ENCODE measurements around the gene PLPP3.

Gene PLPP3

GRCh38 chr1:56586502-56586901 lies 7.1 kb upstream of the PLPP3 start:
- H3K4me3 ChIP-seq (ENCODE audit: low read length): no peak overlapping the region
- H3K4me1 ChIP-seq (ENCODE audit: insufficient read depth, low read length): no peaks in the 10 kb centered on the region
- H3K27me3 ChIP-seq (ENCODE audit: insufficient read depth, low read length): no peaks in the 10 kb centered on the region
- H2AFZ ChIP-seq (ENCODE audit: low read depth, low read length): no peak overlapping the region
- no peaks in the 10 kb centered on the region for H3K36me3 ChIP-seq (ENCODE audit: insufficient read depth, low read length)
- H3K9me3 ChIP-seq (ENCODE audit: low read length): no peaks in the 10 kb centered on the region

- Histone ChIP-seq H3K4me1 (ENCODE audit: insufficient read depth, low read length) (no peaks in the 10 kb centered on the region), H3K36me3 (ENCODE audit: insufficient read depth, low read length) (no peaks in the 10 kb centered on the region), H3K9me3 (ENCODE audit: low read length) (no peaks in the 10 kb centered on the region), H2AFZ (ENCODE audit: low read depth, low read length) (no peak overlapping the region), H3K27me3 (ENCODE audit: insufficient read depth, low read length) (no peaks in the 10 kb centered on the region), H3K4me3 (ENCODE audit: low read length) (no peak overlapping the region)
Measured at GRCh38 chr1:56585985-56586384, 6.6 kb upstream of the PLPP3 start.

DNA sequence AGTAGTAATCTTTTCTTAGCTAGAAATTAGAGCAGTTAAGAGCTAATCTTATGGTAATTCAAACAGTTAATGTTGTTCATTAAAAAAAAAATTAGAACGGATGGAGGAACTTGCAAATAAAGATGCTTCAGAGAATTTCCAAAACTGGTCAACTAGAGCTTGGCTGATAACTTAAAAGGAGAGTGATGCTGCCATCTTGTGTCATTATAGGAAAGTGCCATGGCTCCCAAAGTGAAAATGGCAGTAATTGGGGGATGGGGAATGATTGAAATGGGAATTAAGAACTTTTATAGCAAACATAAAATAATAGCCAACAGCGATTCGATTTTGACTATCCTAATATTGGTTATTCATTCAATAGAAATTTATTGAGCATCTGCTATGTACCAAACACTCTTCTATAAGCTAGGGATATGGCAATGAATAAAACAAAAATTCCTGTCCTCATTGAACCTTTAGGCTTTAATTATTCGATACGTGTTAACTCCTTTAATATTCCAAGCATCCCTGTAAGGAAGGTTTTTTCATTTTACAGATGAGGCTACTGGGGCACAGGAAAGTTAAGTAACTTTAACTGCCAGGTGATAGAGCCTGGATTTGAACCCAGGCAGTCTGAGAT lies 5.7 kb upstream of the PLPP3 start:
- H3K4me3 ChIP-seq (ENCODE audit: low read length): no peak overlapping the region
- H3K9me3 ChIP-seq (ENCODE audit: low read length): no peaks in the 10 kb centered on the region
- H3K36me3 ChIP-seq (ENCODE audit: insufficient read depth, low read length): no peaks in the 10 kb centered on the region
- peaks cover 6% of the 10 kb centered on the region for H3K4me1 ChIP-seq (ENCODE audit: insufficient read depth, low read length)
- H3K27me3 ChIP-seq (ENCODE audit: insufficient read depth, low read length): no peaks in the 10 kb centered on the region
- no peak overlapping the region for H2AFZ ChIP-seq (ENCODE audit: low read depth, low read length)

DNA sequence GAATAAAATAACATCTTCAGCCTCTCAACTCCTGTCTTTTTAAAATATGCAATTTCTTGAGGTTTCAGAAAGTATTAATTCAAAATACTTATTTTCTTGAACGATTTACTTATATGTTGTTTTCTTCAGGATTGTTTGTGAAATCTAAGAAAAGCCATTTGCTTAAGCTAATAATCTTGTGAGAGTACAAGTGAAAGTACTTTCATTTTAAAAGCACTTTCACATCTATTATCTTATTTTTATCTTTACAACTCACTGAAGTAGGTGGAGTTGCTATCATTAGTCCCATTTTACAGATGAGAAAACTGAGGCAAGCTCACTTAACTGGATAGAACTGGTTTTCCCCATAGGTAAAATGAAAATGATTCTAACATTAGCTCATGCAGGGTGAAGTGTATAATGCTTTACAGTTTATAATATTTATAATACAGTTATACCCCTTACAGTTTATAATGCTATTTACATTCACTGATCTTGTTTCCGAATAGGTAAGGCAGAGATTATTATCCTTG lies 4.7 kb upstream of the PLPP3 start:
- no peaks in the 10 kb centered on the region for H3K27me3 ChIP-seq (ENCODE audit: insufficient read depth, low read length)
- no peak overlapping the region for H3K4me3 ChIP-seq (ENCODE audit: low read length)
- H3K4me1 ChIP-seq (ENCODE audit: insufficient read depth, low read length): peaks cover 9% of the 10 kb centered on the region
- H2AFZ ChIP-seq (ENCODE audit: low read depth, low read length): no peak overlapping the region
- no peaks in the 10 kb centered on the region for H3K9me3 ChIP-seq (ENCODE audit: low read length)
- H3K36me3 ChIP-seq (ENCODE audit: insufficient read depth, low read length): no peaks in the 10 kb centered on the region

- Histone ChIP-seq H2AFZ (ENCODE audit: low read depth, low read length) (no peak overlapping the region), H3K9me3 (ENCODE audit: low read length) (no peaks in the 10 kb centered on the region), H3K4me1 (ENCODE audit: insufficient read depth, low read length) (peaks cover 24% of the 10 kb centered on the region), H3K36me3 (ENCODE audit: insufficient read depth, low read length) (no peaks in the 10 kb centered on the region), H3K4me3 (ENCODE audit: low read length) (no peak overlapping the region), H3K27me3 (ENCODE audit: insufficient read depth, low read length) (no peaks in the 10 kb centered on the region)
Measured at GRCh38 chr1:56580771-56581170, 1.4 kb upstream of the PLPP3 start.

GRCh38 chr1:56578138-56578962 lies 1.0 kb downstream of the PLPP3 start:
- H3K4me1 ChIP-seq (ENCODE audit: insufficient read depth, low read length): peaks cover 36% of the 10 kb centered on the region
- H3K9me3 ChIP-seq (ENCODE audit: low read length): peaks cover 1% of the 10 kb centered on the region
- peak overlapping the region; percentile 66 for H2AFZ ChIP-seq (ENCODE audit: low read depth, low read length)
- no peaks in the 10 kb centered on the region for H3K36me3 ChIP-seq (ENCODE audit: insufficient read depth, low read length)
- no peaks in the 10 kb centered on the region for H3K27me3 ChIP-seq (ENCODE audit: insufficient read depth, low read length)
- peak overlapping the region; percentile 74 for H3K4me3 ChIP-seq (ENCODE audit: low read length)

DNA sequence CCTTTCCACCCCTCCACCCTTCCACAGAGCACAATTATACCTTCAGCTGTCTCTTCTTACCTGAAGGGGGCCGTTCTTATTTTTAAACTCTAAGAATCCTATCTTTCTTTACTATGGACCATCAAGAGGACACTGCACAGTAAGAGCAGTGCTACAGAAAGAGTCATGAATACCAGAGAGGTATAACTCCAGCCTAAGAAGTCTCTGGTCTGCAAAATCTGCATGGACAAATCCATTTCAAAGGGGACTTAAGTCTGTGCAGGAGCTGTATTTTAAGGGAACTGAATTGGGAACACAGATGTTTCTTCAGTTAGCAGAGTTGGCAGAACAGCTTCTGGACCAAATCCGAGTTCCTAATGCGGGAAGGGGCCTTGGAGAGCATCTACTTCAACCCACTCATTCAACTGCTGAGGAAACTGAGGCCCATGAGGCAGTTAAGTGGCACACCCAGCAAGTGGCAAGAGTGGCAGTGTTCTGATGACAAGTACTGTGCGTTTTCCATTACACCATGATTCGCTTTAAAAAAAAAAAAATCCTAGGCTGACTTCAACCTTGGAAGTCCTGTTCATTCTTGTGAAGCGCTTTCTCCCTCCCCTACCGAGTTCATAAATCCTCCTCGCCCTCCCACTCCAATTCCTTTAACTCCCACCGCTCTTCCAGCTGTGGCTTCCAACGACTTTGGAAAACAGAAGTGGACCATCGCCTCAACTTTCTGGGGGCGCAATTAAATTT lies 1.8 kb downstream of the PLPP3 start:
- Histone ChIP-seq H3K36me3 (ENCODE audit: insufficient read depth, low read length) (no peaks in the 10 kb centered on the region), H2AFZ (ENCODE audit: low read depth, low read length) (no peak overlapping the region), H3K9me3 (ENCODE audit: low read length) (peaks cover 1% of the 10 kb centered on the region)

DNA sequence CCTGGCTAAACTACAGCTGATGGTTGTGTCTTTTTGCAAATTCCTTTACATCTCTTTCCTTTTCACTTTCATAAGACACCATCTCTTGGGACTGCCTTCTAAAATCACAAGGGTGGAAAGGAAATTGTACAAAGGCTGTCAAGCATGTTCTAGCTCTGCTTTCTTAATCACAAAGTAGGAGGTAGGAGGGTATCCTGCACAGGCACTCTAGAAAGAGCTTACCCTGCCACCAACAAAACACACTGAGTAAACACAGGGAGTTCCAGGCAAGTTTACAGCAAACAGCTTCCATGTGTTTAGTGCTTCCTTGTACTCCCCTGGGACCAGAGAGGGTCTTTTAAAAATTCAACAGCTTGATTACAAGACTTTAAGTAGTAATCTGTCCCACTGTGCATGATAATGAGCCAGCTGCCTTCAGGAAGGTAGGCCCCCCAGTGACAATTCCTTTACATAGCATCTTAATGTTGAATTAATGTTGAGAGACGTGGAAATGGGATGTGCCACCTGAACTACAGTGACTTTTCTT lies 2.4 kb downstream of the PLPP3 start:
- Histone ChIP-seq H3K36me3 (ENCODE audit: insufficient read depth, low read length) (no peaks in the 10 kb centered on the region), H3K4me3 (ENCODE audit: low read length) (peak overlapping the region; percentile 74), H3K27me3 (ENCODE audit: insufficient read depth, low read length) (no peaks in the 10 kb centered on the region), H3K9me3 (ENCODE audit: low read length) (peaks cover 1% of the 10 kb centered on the region), H3K4me1 (ENCODE audit: insufficient read depth, low read length) (peaks cover 46% of the 10 kb centered on the region), H2AFZ (ENCODE audit: low read depth, low read length) (no peak overlapping the region)

More for the DNA sequence above, 1.8 kb downstream of the PLPP3 start:
- Histone ChIP-seq H3K27me3 (ENCODE audit: insufficient read depth, low read length) (no peaks in the 10 kb centered on the region), H3K4me3 (ENCODE audit: low read length) (peak overlapping the region; percentile 74), H3K4me1 (ENCODE audit: insufficient read depth, low read length) (peaks cover 41% of the 10 kb centered on the region)

DNA sequence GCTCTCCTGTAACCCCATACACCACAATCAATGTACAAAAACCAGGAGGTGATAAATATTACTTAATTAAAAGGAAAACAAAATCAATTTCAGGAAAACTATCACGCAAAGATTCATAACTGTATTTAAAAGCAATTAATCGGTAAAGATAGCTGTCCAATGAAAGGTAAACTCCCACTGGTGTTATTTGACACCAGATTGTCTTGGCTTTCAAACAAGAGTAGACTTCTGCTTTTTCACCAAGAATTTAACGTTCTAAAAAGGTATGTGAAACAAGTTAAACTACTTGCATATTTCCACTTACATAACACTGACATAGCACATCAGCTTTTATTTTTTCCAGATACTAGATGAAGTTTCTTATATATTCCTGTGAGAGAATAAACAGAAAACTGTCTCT lies 3.5 kb downstream of the PLPP3 start:
- peak overlapping the region; percentile 74 for H3K4me3 ChIP-seq (ENCODE audit: low read length)
- H3K9me3 ChIP-seq (ENCODE audit: low read length): peaks cover 4% of the 10 kb centered on the region
- no peak overlapping the region for H2AFZ ChIP-seq (ENCODE audit: low read depth, low read length)
- H3K36me3 ChIP-seq (ENCODE audit: insufficient read depth, low read length): no peaks in the 10 kb centered on the region
- H3K4me1 ChIP-seq (ENCODE audit: insufficient read depth, low read length): peaks cover 53% of the 10 kb centered on the region
- no peaks in the 10 kb centered on the region for H3K27me3 ChIP-seq (ENCODE audit: insufficient read depth, low read length)

DNA sequence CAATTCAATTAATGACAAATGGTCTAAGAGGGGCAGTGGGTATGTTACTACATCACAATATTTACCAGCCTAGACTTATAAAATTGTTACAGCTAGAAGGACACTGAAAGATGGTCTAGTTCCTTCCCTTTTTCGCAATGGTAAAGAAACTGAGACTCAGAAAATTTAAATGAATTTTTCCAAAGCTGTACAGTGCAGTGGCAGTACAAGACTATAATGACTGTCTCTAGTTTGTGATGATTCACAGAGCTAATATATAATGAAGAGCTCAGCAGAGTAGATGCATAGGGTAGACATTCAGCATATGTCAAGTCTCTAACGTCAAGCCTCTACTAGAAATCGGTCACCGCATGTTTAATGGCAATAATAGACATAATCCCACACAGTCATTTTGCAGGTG lies 4.6 kb downstream of the PLPP3 start:
- Histone ChIP-seq H3K36me3 (ENCODE audit: insufficient read depth, low read length) (peaks cover 2% of the 10 kb centered on the region), H3K27me3 (ENCODE audit: insufficient read depth, low read length) (no peaks in the 10 kb centered on the region), H3K4me3 (ENCODE audit: low read length) (peak overlapping the region; percentile 74), H3K4me1 (ENCODE audit: insufficient read depth, low read length) (peaks cover 46% of the 10 kb centered on the region), H3K9me3 (ENCODE audit: low read length) (peaks cover 4% of the 10 kb centered on the region), H2AFZ (ENCODE audit: low read depth, low read length) (no peak overlapping the region)

DNA sequence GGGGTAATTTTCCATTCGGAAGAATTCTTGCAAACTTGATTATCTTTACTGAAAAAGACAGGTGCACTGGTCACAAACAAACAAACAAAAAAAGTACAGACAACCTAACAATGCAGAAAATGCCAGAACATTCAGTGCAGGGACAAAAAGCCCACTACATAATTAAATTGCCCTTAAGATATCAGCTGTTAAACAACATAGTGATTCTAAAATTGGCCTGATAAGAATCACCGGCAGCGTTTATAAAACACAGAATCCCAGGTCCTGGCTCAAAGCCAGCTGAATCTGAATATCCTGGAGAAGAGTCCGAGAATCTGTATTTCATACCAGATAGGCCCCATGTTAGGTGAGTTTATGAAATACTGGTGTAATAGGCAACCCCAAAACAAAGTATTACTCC lies 6.1 kb downstream of the PLPP3 start:
- Histone ChIP-seq H3K27me3 (ENCODE audit: insufficient read depth, low read length) (no peaks in the 10 kb centered on the region), H2AFZ (ENCODE audit: low read depth, low read length) (no peak overlapping the region), H3K36me3 (ENCODE audit: insufficient read depth, low read length) (peaks cover 4% of the 10 kb centered on the region), H3K4me3 (ENCODE audit: low read length) (no peak overlapping the region), H3K4me1 (ENCODE audit: insufficient read depth, low read length) (peaks cover 45% of the 10 kb centered on the region), H3K9me3 (ENCODE audit: low read length) (peaks cover 4% of the 10 kb centered on the region)

- Histone ChIP-seq H3K4me1 (ENCODE audit: insufficient read depth, low read length) (peaks cover 45% of the 10 kb centered on the region), H3K27me3 (ENCODE audit: insufficient read depth, low read length) (no peaks in the 10 kb centered on the region), H3K36me3 (ENCODE audit: insufficient read depth, low read length) (peaks cover 4% of the 10 kb centered on the region), H3K9me3 (ENCODE audit: low read length) (peaks cover 4% of the 10 kb centered on the region), H2AFZ (ENCODE audit: low read depth, low read length) (no peak overlapping the region), H3K4me3 (ENCODE audit: low read length) (no peak overlapping the region)
Measured at GRCh38 chr1:56572334-56573050, 6.9 kb downstream of the PLPP3 start.

Measured in neuron (in vitro differentiated cells).